HL-60 (cell line): ENCODE data around the gene SLC39A2.

ENCODE experiments used
- CTCF ChIP-seq: IDR thresholded peaks from one replicate; pipeline ENCODE4 v1.5.1; 2011; ENCODE audit warnings: low read length, control low read depth, inconsistent platforms; ENCODE audit not compliant: insufficient read depth
- GABPA ChIP-seq: IDR thresholded peaks from 2 replicates; pipeline ENCODE4 v1.6.1; 2012; ENCODE audit warnings: low read depth
- POLR2AphosphoS5 ChIP-seq: IDR thresholded peaks from 2 replicates; pipeline ENCODE4 v1.6.1; 2012; ENCODE audit warnings: low read depth
- REST ChIP-seq: IDR thresholded peaks from 2 replicates; pipeline ENCODE4 v1.6.1; 2012; ENCODE audit warnings: low read depth; ENCODE audit not compliant: insufficient replicate concordance

- TF ChIP-seq CTCF (no peak), GABPA (no peak), POLR2AphosphoS5 (no peak), REST (no peak)
Observed at GRCh38 chr14:21033133-21033698, 34.1 kb downstream of the SLC39A2 start.
